GM19193 (cell line): ENCODE data around the gene ZNF609.
A peak's percentile ranks its signal among the peaks of the same experiment; 100 is the strongest.

ENCODE experiments used
- POLR2A ChIP-seq: IDR thresholded peaks from 4 replicates; pipeline ENCODE4 v1.6.1; 2011; ENCODE audit not compliant: insufficient read depth, insufficient read length; ENCODE audit errors: extremely low read depth

The ZNF609 gene

GRCh38 chr15:64678126-64678819 is 217.9 kb downstream of the ZNF609 start:
- TF ChIP-seq POLR2A: no peak

- TF ChIP-seq POLR2A: no peak
These were observed 219.7 kb downstream of the ZNF609 start for GRCh38 chr15:64680097-64680496.

- no peak for TF ChIP-seq POLR2A
These were observed 221.1 kb downstream of the ZNF609 start for GRCh38 chr15:64681424-64682024.

- TF ChIP-seq POLR2A: no peak
These were observed 221.9 kb downstream of the ZNF609 start for GRCh38 chr15:64682255-64682654.

- TF ChIP-seq POLR2A: no peak
These were observed 223.0 kb downstream of the ZNF609 start for GRCh38 chr15:64683378-64683777.

GRCh38 chr15:64685230-64685888 is 225.0 kb downstream of the ZNF609 start:
- TF ChIP-seq POLR2A: no peak

GRCh38 chr15:64686130-64686735 is 225.9 kb downstream of the ZNF609 start:
- no peak for TF ChIP-seq POLR2A

GRCh38 chr15:64687172-64687571 is 226.8 kb downstream of the ZNF609 start:
- no peak for TF ChIP-seq POLR2A

- peak; percentile 2 for TF ChIP-seq POLR2A
These were observed 227.3 kb downstream of the ZNF609 start for GRCh38 chr15:64687688-64688087.

- no peak for TF ChIP-seq POLR2A
These were observed 228.4 kb downstream of the ZNF609 start for GRCh38 chr15:64688770-64689169.

- TF ChIP-seq POLR2A: no peak
These were observed 229.6 kb downstream of the ZNF609 start for GRCh38 chr15:64690008-64690407.

- TF ChIP-seq POLR2A: no peak
These were observed 230.4 kb downstream of the ZNF609 start for GRCh38 chr15:64690578-64691296.

GRCh38 chr15:64691896-64692565 is 231.7 kb downstream of the ZNF609 start:
- no peak for TF ChIP-seq POLR2A

GRCh38 chr15:64693134-64693533 is 232.8 kb downstream of the ZNF609 start:
- TF ChIP-seq POLR2A: peak; percentile 26
